Breast epithelium (tissue), 3 donors: Measurements from ENCODE around the gene DACH1.

Experiments
- CTCF ChIP-seq, 3 donors: fragments of 450-650 bp; IDR thresholded peaks; one replicate each; pipeline ENCODE4 v1.5.1; 2016 to 2017; ENCODE audit warnings: antibody characterized with exemption in 3 of 3, mild to moderate bottlenecking in 3 of 3, moderate library complexity in 3 of 3
- POLR2AphosphoS5 ChIP-seq, 3 donors: sonication (generic); formaldehyde crosslinking; IDR thresholded peaks; one replicate each; pipeline ENCODE4 v1.6.1; 2017; ENCODE audit warnings: antibody characterized with exemption in 3 of 3

GRCh38 chr13:71399631-71400215 is 467.3 kb downstream of the DACH1 start:
- TF ChIP-seq CTCF (IDR thresholded peaks at IDR 0.05) (no peak), POLR2AphosphoS5 (IDR thresholded peaks at IDR 0.05) (no peak)
